NCI-H446 treated with DMSO at 0.1 percent for 48 hours (cell line): ENCODE data around the gene TSPAN1.

ENCODE experiments used
- DNase-seq: peaks from one replicate; lab custom pipeline; 2025; lab: John Stamatoyannopoulos, UW

The TSPAN1 gene

DNA sequence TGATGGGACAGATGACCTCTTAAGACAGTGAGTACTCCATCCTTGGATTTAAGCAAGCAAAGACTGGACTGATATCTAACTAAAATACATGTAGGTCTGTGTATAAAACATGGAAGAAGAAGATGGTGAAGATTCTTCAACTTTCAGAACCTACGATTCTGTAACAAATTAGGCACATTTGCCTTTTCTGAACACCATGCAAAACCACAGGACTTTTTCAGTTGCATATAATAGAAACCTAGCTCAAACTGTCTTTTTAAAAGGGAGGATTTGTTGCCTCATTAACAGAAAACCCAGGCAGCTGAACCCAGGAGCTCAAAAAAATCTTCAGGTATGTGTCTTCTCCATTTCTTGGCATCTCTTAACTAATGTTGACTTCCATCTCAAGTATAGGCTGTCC, 14.7 kb upstream of the TSPAN1 start:
- DNase-seq: no peak

DNA sequence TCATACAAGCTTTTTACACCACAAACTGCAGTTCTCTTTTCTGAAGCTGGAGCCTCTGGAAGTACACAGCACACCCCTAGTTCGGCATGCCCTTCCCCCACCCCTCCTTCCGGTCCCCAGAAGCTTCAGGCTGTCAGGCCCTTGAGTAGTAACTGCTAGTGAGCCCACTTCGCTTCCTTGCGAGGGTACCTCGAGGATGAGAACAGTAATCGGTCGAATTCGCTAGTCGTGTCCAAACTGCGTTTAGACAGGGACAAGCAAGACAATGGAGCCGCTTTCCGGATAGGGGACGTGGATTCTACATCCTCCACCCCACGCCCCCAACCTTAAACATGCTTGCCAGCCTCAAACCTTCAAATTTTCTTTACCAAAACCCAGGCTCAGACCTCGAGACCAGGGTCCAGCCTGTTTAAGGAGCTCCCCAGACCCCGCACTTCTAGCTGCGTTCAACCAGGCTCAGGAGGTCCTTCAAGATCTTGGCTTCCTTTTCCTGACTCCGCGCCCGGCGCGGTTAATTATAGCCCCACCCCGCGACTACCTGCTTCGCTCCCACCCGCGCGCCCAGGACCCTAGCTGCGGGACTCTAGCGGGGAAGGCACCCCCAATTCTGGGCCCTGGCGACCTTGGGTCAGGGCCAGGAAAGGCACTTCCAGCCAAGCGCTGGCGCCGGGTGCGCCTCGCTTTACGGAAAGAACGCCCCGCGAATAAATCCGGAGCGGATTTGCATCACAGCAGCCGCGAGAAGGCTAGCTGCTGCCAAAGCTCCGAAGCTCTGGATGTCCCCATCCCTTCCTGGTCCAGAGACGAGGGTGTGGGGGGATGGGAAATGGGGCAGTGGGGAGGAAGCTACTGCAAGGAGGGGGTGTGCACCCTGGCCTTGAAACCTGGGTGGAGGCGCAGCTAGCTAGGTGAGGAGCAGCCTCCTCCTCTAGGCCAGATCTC, 8.1 kb upstream of the TSPAN1 start:
- DNase-seq: no peak

DNA sequence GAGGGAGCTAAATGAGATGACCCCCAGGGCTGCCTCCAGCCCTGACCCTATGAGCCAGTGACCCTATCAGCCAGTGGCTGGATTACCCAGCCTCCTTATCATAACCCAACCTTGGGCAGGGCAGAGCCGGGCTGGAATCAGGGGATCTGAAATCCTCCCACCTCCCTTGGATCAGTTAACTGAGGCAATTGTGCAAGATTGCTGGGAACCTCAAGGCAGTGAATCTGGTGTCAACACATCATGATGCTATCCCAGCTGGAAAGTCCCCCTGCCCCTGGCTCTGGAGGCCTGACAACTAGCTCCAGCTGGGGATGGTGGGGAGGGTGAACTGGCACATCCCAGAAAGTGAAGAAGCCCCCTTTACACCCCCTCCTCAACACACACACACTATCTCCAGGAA, 6.4 kb upstream of the TSPAN1 start:
- DNase-seq: no peak

DNA sequence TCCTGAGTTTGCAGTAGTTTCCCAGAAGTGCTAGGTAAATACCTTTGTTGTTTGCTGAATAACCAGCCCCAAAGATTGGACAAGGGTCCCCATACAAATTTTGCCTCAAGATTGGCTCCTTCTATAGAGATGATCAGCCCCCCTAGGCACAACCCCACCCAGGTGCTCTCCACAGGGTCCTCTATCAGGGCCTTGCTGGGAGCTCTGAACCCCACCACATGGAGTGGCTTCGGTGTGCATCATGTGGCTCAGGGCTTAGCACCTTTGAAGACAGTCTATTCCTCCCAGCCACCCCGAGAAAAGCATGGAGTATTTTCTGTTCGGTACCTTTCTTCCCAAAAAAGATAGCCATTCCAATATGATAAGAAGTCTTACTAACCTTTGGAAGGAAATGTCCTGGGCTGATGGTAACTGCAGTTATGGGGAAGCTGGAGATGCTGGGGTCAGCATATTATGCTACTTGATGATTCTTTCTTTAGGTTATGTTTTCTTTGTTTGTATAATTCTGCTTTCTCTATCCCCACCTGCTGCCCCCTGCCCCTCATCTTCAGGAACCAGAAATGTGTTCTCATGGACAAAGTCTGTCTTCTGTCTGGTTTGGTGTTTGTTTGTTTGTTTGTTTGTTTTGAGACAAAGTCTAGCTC, 5.0 kb upstream of the TSPAN1 start:
- DNase-seq: no peak

DNA sequence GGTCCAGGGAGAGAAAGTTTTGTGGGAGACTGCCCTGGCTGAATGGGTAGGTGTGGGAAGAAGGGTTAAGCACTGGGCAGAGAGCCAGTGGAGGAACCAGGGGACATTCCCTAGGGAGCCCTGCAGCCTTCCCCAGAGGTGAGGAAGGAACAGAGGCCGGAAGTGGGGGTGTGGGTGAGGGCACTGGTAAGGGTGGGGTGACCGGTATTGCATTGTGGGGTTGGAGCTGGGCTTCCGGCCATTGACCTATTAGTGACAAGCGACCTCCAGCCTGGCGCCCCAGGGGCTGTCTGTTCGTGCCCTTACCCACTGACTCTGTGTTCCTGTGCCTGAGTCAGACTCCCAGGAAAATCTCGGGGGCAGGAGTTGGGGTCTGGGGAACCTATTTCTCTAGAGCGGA, 3.5 kb upstream of the TSPAN1 start:
- no peak for DNase-seq

DNA sequence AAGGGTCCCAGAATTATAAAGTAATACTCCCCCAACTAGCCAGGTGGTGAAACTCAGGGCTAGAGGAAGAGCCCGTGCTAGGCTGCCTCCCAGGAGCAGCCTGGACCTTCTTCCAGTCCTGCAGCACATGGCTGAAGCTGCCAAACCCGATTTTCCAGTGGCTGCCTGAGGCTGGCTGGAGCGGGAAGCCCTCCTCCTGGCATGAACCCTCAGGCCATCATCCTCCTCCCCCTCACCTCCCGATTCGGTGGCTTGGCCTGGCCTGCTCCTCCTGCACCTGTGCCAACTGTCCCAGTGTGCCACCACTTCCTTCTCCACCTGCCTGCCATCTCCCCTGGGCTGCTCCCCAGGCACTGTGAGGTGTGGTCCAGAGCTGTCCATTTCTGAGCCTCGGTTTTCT, 3.0 kb upstream of the TSPAN1 start:
- no peak for DNase-seq

DNA sequence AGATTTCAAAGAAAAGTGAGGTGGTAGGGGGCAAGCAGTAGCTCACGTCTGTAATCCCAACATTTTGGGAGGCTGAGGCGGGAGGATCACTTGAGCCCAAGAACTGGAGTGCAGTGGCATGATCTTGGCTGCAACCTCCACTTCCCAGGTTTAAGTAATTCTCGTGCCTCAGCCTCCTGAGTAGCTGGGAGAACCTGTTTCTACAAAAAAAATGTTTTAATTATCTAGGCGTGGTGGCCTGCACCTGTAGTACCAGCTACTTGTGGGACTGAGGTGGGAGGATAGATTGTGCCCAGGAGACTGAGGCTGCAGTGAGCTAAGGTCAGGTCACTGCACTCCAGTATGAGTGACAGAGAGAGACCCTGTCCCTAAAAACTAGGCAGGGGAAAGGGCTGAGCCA, 2.6 kb upstream of the TSPAN1 start:
- no peak for DNase-seq

DNA sequence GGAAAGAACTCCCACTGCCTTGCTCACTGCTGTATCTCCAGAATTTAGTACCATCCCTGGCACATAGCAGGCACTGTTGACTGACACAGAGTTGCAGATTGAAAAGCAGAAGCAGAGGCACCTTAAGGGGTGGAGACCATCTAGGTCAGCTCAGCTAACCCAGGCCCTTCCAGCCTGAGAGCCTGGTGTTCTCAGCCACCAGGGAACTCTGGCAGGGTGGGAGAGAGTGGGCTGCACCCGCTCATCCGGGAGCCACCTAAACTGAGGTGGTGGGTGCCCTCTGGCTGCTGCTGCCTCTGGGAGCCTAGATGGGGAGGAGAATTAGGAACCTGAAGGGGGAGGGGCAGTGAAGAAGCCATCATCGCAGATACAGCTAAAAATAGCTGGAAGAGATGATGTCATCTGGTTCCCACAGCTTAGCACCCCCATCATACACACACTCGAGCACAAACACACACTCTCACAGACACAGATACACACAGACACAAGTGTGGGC, 1.5 kb upstream of the TSPAN1 start:
- no peak for DNase-seq

DNA sequence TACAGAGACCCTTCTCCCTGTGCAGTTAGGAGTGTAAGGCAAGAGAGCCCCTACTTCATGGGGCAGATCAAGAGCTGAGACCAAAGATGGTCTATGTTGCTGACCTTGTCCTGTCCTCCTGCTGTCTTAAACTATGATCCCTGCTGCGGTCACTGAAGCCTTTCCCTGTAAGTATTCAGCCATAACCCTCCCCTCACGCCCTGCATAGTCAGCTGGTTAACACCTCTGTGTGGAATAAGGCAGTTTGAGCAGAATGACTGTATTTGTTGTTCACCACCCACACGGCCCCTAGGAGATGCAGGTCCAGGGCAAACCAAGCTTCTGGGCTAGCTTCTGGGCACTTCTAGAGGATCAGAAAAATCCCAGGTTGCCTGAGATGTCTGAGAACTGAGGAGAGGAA, 356 bp downstream of the TSPAN1 start:
- no peak for DNase-seq

DNA sequence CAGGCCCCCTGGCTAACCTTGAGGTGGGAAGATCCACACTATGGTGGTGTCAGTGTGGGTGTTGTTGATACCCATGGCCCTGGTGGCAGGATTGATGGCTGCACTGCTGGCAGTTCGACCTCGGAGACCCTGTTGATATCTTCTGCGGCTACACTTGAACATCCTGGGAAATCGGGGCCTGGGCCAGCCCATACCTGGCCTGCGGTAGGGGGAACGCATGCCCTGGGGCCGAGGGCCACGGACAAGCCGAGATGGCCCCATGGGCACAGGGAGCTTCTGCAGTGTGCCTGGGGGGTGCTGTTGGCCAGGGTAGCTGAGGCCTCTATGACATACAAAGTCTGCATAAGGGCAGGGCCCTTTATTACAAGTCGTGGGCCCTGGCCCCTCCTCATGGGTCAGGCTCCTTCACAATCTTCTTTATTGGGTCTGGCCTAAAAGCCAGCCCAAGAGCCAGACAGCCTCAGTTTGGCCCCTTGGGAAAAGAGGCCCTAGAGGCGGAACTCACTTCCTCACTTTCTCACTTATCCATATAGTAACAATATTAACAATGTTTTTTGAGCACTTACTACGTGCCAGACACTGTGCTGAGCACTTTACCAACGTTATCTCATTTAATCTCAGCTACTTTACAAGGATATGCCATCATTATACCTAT, 1.5 kb downstream of the TSPAN1 start, which contains the start of gene P3R3URF:
TSS of gene P3R3URF (minus strand) at position 278 of the 655 bp plus-strand sequence. CDS start at position 261, 17 bp downstream.
- no peak for DNase-seq

DNA sequence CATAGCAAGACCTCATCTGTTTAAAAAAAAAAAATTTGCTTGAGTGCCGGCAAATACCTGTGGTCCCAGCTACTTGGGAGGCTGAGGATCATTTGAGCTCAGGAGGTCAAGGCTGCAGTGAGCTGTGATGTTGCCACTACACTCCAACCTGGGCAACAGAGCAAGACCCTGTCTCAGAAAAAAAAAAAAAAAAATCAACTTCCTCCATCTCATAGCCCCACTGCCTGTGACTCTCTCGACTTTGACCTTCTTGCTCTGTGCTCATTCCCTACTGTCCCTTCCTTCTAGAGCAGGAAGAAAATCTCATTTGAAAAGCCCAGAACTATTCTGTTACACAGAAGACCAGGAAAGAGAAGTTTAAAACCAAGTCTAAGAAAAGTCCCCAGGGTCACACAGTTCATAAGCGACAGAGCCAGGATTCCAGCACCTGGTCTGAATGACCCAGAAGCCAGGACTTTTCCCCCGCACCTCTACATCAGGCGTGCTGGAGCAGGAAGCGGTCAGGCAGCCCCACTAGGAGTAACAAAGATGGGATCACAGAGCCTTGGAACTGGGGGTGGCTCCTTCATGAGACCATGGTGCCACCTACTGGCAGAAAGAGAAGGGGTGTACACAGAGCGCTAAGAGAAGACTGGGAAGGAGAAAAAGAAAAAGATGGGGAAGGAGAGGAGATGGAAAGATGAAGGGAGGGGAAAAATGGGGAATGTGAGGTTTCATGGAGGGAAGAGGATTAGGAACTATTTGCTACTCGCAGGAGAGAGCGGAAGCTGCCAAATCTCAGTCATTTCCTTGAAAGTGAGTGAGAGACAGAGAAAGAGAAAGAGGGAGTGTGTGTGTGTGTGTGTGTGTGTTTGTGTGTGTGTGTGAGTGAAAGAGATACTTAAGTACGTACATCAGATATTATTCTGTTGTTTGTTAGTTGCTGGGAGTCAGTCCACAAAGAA, 4.5 kb downstream of the TSPAN1 start:
- DNase-seq: peak; percentile 78

DNA sequence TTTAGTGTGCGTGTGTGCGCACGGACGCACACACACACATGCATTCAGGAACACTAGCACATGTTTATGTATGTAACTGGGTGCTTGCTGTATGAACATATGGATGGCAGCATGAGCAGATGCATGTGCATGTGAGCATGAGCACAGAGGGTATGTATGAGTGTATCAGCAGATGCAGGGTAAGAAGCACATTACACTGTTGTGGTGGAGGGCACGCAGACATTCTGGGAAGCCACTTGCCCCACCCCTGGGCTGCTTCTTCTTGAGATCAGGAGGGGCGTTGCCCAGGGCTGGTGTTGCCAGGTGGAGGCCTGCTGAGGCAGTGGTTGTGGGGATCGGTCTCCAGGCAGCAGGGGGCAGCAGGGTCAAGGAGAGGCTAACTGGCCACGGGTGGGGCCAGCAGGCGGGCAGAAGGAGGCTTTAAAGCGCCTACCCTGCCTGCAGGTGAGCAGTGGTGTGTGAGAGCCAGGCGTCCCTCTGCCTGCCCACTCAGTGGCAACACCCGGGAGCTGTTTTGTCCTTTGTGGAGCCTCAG, 5.3 kb downstream of the TSPAN1 start:
- DNase-seq: no peak

DNA sequence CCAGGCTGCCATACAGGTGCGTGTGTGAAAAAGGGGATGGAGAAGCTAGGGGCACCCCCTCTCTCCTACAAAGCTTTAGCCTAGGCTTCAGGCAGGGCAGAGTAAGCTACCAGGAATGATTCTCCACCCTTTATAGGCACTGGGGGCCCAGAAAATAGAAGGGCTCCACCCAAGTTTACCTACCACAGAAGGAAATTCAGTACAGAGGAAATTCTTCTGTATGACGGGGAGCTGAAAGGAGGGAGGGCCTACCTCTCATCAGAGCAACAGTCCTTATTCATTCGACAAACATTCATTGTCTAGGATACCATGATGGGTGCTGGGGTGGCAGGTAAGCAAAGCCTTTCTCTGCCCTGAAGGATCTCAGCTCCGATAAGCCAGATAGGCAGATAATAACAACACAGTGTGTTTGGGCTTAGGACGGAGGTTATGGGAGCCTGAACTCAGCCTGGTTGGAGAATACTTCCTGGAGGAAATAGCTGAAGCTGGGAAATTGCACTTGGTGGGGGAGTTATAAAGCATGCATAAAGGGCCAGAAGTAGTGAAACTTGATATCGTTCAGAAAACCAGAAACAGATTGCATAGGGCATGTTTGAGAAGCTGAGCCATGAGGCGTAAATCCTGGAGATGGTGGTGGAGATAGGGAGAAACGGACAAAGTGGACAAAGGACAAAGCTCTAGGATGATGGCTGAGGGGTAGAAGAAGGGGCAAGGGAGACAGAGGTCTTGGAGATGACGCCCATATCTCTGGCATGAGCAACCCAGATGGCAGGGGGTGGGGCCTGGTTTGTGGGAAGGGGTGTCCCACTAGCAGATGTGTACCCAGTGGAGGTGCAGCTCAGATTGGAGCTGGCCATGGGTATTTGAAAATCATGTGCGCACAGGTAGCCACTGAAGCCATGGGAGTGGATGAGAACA, 6.7 kb downstream of the TSPAN1 start:
- peak; percentile 20 for DNase-seq

DNA sequence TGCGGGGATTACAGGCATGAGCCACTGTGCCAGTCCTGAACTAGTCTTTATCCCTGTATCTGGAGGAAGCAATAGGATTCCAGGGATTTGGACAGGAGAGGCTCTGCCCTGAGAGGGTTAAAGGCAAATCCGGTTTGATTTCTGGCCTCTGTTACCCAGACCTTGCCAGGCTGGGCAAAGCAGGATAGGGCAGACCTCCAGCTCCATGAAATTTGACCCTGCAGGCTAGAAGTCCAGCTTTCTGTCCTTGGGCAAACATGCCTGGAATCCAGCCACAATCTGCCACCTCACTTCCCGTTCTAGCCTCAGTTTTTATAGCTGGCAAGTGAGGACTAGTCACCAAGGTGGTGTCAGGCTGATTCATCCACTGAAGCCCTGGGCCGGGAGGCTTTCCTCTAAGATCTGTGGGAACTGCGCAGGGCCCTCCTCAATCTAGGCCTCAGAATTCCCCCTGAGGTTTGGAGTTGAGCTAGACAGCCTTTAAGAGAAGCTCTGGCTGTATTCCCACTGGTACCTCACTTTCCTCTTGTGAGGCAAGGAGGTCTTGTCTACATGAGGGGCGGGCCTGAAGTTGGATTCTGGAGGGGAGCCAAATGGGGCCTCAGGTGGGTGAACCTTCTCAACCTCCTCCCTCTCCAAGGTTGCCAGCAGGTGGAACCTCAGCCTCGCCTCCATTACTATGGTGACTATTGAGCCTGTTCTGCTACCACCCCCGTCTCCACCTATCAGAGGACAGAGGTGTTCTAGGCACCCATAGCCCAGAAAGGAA, 8.4 kb downstream of the TSPAN1 start:
- DNase-seq: peak; percentile 81

DNA sequence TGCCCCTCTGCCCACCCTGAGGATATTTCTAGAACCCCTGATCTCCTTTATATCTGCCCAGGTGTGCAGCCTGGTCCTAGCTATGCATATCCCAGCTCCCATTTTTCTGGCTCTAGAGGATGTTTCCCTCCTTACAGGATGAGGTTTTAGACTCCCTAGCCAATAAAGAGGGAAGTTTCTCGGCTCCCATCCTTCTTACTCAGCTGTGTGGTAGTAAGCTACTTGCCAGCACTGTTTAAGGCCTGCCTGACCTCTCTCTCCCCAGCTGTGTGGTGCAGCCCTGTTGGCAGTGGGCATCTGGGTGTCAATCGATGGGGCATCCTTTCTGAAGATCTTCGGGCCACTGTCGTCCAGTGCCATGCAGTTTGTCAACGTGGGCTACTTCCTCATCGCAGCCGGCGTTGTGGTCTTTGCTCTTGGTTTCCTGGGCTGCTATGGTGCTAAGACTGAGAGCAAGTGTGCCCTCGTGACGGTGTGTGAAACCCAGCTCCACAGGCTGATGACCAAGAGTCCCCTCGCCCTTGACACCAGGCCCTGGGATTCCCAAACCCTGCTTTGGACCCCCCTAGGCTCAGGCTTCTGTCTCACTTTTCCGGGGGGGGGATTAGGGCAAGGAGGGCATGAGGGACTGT, 9.2 kb downstream of the TSPAN1 start:
- no peak for DNase-seq

DNA sequence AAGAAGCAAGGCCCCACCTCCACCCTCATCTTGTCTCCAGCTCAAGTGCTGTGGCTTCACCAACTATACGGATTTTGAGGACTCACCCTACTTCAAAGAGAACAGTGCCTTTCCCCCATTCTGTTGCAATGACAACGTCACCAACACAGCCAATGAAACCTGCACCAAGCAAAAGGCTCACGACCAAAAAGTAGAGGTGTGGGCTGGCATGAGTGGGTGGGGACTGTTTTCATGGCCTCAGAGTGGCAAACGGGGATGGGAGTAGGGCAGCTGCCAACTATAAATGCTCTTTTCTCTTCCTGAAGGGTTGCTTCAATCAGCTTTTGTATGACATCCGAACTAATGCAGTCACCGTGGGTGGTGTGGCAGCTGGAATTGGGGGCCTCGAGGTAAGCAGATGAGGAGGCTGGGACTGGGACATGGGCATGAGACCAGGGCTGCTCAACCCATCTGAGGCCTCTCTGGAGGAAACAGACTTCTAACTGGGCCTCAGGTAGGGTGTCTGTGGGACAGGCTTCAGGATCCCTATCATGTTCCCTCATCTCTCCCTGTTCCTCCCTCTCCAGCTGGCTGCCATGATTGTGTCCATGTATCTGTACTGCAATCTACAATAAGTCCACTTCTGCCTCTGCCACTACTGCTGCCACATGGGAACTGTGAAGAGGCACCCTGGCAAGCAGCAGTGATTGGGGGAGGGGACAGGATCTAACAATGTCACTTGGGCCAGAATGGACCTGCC, 10.2 kb downstream of the TSPAN1 start:
- DNase-seq: no peak

DNA sequence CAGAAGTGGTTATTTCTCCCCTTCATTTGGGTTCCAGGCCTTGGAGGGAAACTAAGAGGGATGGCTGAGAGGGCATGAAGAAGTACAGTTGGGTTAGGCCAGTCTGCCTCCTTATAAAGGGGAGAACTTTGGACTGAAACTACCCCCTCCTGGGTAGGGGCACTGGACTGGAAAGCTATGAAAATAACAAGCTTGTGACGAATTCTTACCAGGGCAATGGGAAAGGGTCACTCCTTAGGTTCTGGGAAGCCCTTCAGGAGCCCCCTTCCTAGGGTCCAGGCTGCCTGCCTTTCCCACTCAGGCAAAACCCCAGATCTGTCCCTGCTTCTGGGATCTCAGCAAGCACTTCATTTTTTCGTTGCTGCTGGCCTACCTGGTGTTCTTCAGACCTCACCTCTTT, 11.2 kb downstream of the TSPAN1 start:
- DNase-seq: no peak
